ENCODE measurements around the gene SLC49A3.

DNA sequence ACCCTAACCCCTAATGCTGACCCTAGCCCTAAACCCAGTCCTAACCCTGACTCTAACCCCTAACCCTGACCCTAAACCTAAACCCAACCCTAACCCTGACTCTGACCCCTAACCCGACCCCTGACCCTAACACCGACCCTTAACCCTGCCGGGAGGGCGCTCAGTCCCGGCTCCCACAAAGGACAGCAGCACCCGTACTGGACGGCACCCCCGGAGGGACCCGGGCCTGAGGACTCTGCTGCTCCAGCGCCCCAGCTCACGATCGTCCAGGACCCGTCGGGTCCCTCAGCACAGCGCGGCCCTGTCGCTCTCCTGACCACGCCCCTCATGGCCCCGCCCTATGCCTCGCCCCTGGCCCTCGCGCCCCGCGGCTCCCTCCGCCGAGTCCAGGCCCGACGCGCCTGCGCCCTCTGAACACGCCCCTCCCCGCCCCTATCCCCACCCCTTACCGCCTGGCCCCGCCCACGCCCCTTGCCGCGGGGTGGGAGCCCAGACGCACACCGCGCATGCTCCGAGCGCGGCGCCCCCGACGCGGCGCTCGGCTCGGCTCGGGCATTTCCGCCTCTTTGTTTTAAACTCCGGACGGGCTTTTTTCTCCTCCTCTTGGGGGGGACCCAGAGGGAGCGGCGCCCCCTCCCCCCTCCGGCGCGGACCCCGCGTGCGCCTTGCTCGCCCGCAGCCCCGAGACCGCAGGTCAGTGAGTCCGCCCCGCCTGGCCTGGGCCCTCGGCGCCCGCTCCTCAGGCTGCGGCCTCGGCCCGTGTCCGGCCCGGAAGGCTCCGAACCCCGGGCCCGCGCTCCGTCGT is 16.5 kb upstream of the SLC49A3 start, which contains the start of gene PCGF3:
- TF ChIP-seq, protein P1, sequence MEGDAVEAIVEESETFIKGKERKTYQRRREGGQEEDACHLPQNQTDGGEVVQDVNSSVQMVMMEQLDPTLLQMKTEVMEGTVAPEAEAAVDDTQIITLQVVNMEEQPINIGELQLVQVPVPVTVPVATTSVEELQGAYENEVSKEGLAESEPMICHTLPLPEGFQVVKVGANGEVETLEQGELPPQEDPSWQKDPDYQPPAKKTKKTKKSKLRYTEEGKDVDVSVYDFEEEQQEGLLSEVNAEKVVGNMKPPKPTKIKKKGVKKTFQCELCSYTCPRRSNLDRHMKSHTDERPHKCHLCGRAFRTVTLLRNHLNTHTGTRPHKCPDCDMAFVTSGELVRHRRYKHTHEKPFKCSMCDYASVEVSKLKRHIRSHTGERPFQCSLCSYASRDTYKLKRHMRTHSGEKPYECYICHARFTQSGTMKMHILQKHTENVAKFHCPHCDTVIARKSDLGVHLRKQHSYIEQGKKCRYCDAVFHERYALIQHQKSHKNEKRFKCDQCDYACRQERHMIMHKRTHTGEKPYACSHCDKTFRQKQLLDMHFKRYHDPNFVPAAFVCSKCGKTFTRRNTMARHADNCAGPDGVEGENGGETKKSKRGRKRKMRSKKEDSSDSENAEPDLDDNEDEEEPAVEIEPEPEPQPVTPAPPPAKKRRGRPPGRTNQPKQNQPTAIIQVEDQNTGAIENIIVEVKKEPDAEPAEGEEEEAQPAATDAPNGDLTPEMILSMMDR (conservative IDR thresholded peaks at IDR 0.05; ENCODE audit: low read depth in 2 of 2), result no peak
- peak; percentile 52 for TF ChIP-seq POLR2AphosphoS5 (IDR thresholded peaks at IDR 0.05; ENCODE audit: low read depth)
- TF ChIP-seq EZH2 (IDR thresholded peaks at IDR 0.05; ENCODE audit: low read depth, unreplicated experiment), result no peak
- TF ChIP-seq, protein P2, sequence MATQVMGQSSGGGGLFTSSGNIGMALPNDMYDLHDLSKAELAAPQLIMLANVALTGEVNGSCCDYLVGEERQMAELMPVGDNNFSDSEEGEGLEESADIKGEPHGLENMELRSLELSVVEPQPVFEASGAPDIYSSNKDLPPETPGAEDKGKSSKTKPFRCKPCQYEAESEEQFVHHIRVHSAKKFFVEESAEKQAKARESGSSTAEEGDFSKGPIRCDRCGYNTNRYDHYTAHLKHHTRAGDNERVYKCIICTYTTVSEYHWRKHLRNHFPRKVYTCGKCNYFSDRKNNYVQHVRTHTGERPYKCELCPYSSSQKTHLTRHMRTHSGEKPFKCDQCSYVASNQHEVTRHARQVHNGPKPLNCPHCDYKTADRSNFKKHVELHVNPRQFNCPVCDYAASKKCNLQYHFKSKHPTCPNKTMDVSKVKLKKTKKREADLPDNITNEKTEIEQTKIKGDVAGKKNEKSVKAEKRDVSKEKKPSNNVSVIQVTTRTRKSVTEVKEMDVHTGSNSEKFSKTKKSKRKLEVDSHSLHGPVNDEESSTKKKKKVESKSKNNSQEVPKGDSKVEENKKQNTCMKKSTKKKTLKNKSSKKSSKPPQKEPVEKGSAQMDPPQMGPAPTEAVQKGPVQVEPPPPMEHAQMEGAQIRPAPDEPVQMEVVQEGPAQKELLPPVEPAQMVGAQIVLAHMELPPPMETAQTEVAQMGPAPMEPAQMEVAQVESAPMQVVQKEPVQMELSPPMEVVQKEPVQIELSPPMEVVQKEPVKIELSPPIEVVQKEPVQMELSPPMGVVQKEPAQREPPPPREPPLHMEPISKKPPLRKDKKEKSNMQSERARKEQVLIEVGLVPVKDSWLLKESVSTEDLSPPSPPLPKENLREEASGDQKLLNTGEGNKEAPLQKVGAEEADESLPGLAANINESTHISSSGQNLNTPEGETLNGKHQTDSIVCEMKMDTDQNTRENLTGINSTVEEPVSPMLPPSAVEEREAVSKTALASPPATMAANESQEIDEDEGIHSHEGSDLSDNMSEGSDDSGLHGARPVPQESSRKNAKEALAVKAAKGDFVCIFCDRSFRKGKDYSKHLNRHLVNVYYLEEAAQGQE (IDR thresholded peaks at IDR 0.05; ENCODE audit: unreplicated experiment), result no peak
- TF ChIP-seq ZNF331 (CRISPR knock-in tag; IDR thresholded peaks at IDR 0.05; ENCODE audit: low read depth), result no peak
- TF ChIP-seq, protein P3, sequence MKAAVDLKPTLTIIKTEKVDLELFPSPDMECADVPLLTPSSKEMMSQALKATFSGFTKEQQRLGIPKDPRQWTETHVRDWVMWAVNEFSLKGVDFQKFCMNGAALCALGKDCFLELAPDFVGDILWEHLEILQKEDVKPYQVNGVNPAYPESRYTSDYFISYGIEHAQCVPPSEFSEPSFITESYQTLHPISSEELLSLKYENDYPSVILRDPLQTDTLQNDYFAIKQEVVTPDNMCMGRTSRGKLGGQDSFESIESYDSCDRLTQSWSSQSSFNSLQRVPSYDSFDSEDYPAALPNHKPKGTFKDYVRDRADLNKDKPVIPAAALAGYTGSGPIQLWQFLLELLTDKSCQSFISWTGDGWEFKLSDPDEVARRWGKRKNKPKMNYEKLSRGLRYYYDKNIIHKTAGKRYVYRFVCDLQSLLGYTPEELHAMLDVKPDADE (IDR thresholded peaks at IDR 0.05), result no peak
- no peak for TF ChIP-seq CREB1 (CRISPR knock-in tag; IDR thresholded peaks at IDR 0.05; ENCODE audit: low read depth)
- no peak for TF ChIP-seq EZH2phosphoT487 (IDR thresholded peaks at IDR 0.05; ENCODE audit: unreplicated experiment)
- TF ChIP-seq STAT1 (IDR thresholded peaks at IDR 0.05; ENCODE audit: unreplicated experiment), result no peak
- no peak for TF ChIP-seq JUNB (IDR thresholded peaks at IDR 0.05; ENCODE audit: unreplicated experiment)
- TF ChIP-seq NANOG (IDR thresholded peaks at IDR 0.05; ENCODE audit: borderline replicate concordance), result no peak
